Endothelial cell of umbilical vein (primary cell): ENCODE measurements around the gene TAS2R39. TPM values are rescaled to one million over a fixed set of nuclear protein-coding genes. Genes with fewer than 3 reads are reported as not detected.

Experiments used
- BruUV-seq: library from RNA; stranded (reverse); fragments of 400-500 nt; replicated peaks from 2 replicates; lab custom pipeline; 2021; lab: Mats Ljungman, UMichigan
- CTCF ChIA-PET: fragments of 300-600, 350-600 bp; sonication (Branson Sonifier 250); formaldehyde crosslinking; loops from one replicate; lab custom pipeline; 2021; ENCODE audit warnings: antibody characterized with exemption, inconsistent platforms; lab: Charles Lee
- POLR2A ChIA-PET: fragments of 300-600, 350-600 bp; sonication (Branson Sonifier 250); formaldehyde crosslinking; loops from one replicate; lab custom pipeline; 2021; ENCODE audit warnings: antibody characterized with exemption, inconsistent platforms; lab: Charles Lee
- DNase-seq: peaks from one replicate; pipeline ENCODE4 v3.0.0-alpha.2; 2011; ENCODE audit warnings: low read depth, low spot score
- FAIRE-seq: peaks from 2 replicates; lab custom pipeline; 2011; peaks lifted over from hg19 to GRCh38; lab: Jason Lieb, UNC
- H2AFZ ChIP-seq: 2 replicates; pipeline ENCODE4 v1.6.0; 2012; ENCODE audit warnings: low read depth, low read length, control low read depth, inconsistent platforms
- H3K27ac ChIP-seq: 2 replicates; pipeline ENCODE4 v1.5.1; 2011; ENCODE audit warnings: low read depth, mild to moderate bottlenecking, control low read depth, low read length, moderate library complexity; ENCODE audit not compliant: insufficient read depth
- H3K27me3 ChIP-seq, 2 experiments: 2 replicates each; pipeline versions ENCODE4 v1.6.0 to v1.6.1; 2011; ENCODE audit warnings: low read length in 2 of 2, mixed read lengths in 1 of 2; ENCODE audit not compliant: control insufficient read depth in 2 of 2, insufficient read depth in 2 of 2
- H3K36me3 ChIP-seq, 2 experiments: 2 replicates in 1 of 2; 3 replicates in 1 of 2; pipeline ENCODE4 v1.5.1; 2011; ENCODE audit warnings: low read length in 2 of 2, mild to moderate bottlenecking in 1 of 2, moderate library complexity in 1 of 2; ENCODE audit not compliant: control insufficient read depth in 2 of 2, insufficient read depth in 2 of 2; ENCODE audit errors: extremely low read depth in 1 of 2
- H3K4me1 ChIP-seq: 3 replicates; pipeline ENCODE4 v1.5.1; 2011; ENCODE audit warnings: mild to moderate bottlenecking, low read length; ENCODE audit not compliant: control insufficient read depth, insufficient read depth; ENCODE audit errors: extremely low read depth
- H3K4me2 ChIP-seq: 2 replicates; pipeline ENCODE4 v1.6.1; 2011; ENCODE audit warnings: low read length, control low read depth, mixed read lengths; ENCODE audit not compliant: insufficient read depth
- H3K4me3 ChIP-seq, 3 experiments: fragments of 200-600 bp in 1 of 3; sonication (generic), shearing (Covaris generic) in 1 of 3; replicated peaks in 1 of 3; 2 replicates each; pipeline ENCODE4 v1.5.1; 2011 to 2016; ENCODE audit warnings: control low read depth in 3 of 3, low read length in 3 of 3, mild to moderate bottlenecking in 2 of 3, inconsistent platforms in 1 of 3, low read depth in 1 of 3, moderate library complexity in 1 of 3; ENCODE audit not compliant: insufficient read depth in 1 of 3
- H3K79me2 ChIP-seq: 2 replicates; pipeline ENCODE4 v1.6.0; 2012; ENCODE audit warnings: low read length, inconsistent platforms; ENCODE audit not compliant: control insufficient read depth, insufficient read depth
- H3K9ac ChIP-seq: replicated peaks from 2 replicates; pipeline ENCODE3; 2011; ENCODE audit warnings: low read length, control low read depth; ENCODE audit not compliant: insufficient read depth; ENCODE audit errors: extremely low read depth
- H3K9me1 ChIP-seq: replicated peaks from 3 replicates; pipeline ENCODE4 v1.6.0; 2011; ENCODE audit warnings: mild to moderate bottlenecking, low read length; ENCODE audit not compliant: control insufficient read depth, insufficient read depth; ENCODE audit errors: extremely low read depth
- H3K9me3 ChIP-seq: replicated peaks from 2 replicates; pipeline ENCODE4 v1.5.1; 2012; ENCODE audit warnings: low read length, inconsistent platforms; ENCODE audit not compliant: control insufficient read depth, insufficient read depth
- H4K20me1 ChIP-seq: replicated peaks from 2 replicates; pipeline ENCODE3; 2011; ENCODE audit warnings: mild to moderate bottlenecking, low read length; ENCODE audit not compliant: control insufficient read depth, insufficient read depth; ENCODE audit errors: extremely low read depth
- CTCF ChIP-seq, 2 donors: IDR thresholded peaks; 1 replicate in 1 of 2; 2 replicates in 1 of 2; pipeline ENCODE4 v1.5.1; 2011; ENCODE audit warnings: low read length in 2 of 2, mild to moderate bottlenecking in 2 of 2, moderate library complexity in 2 of 2, control low read depth in 1 of 2, inconsistent platforms in 1 of 2, low read depth in 1 of 2; ENCODE audit not compliant: insufficient read depth in 1 of 2; ENCODE audit errors: extremely low read depth in 1 of 2
- EZH2 ChIP-seq: IDR thresholded peaks from 2 replicates; pipeline ENCODE4 v1.6.1; 2012; ENCODE audit warnings: borderline replicate concordance, low read depth, mild to moderate bottlenecking, moderate library complexity, low read length, inconsistent platforms; ENCODE audit not compliant: severe bottlenecking
- FOS ChIP-seq: IDR thresholded peaks from 2 replicates; pipeline ENCODE4 v1.6.1; 2011; ENCODE audit warnings: mild to moderate bottlenecking, low read length, moderate library complexity, borderline replicate concordance; ENCODE audit not compliant: insufficient read depth
- GATA2 ChIP-seq: IDR thresholded peaks from 2 replicates; pipeline ENCODE4 v1.7.0; 2011; ENCODE audit warnings: low read depth, mild to moderate bottlenecking, moderate library complexity, mixed read lengths, low read length; ENCODE audit not compliant: insufficient read length, insufficient read depth
- JUN ChIP-seq: IDR thresholded peaks from 2 replicates; pipeline ENCODE4 v1.6.1; 2011; ENCODE audit warnings: borderline replicate concordance, low read depth; ENCODE audit not compliant: insufficient read length, insufficient read depth
- MAX ChIP-seq: IDR thresholded peaks from 2 replicates; pipeline ENCODE4 v1.6.1; 2011; ENCODE audit not compliant: insufficient read depth, insufficient read length
- MYC ChIP-seq: IDR thresholded peaks from one replicate; pipeline ENCODE4 v1.6.1; 2011; ENCODE audit warnings: mild to moderate bottlenecking, low read depth, low read length
- POLR2A ChIP-seq: IDR thresholded peaks from 2 replicates; pipeline ENCODE4 v1.6.1; 2012; ENCODE audit warnings: low read depth, mild to moderate bottlenecking, control low read depth, low read length
- POLR2AphosphoS5 ChIP-seq: IDR thresholded peaks from 2 replicates; pipeline ENCODE4 v1.6.1; 2012; ENCODE audit warnings: low read depth, mild to moderate bottlenecking, control low read depth, low read length, moderate library complexity; ENCODE audit not compliant: insufficient read depth
- dilution Hi-C: fragments of 300-500 bp; cut with MboI; formaldehyde crosslinking; loops from one replicate; pipeline ENCODE4 v1.15.0; 2019; ENCODE audit warnings: low sequenced_read_pairs; ENCODE audit not compliant: extremely low pct_ligation_motif_present
- intact Hi-C: fragments of 100-400 bp; cut with micrococcal nuclease; formaldehyde crosslinking; loops from one replicate; pipeline ENCODE4 v1.10.0; 2022
- polyA plus RNA-seq, 4 experiments: library from polyadenylated mRNA; depleted of rRNA in 3 of 4; stranded (reverse) in 3 of 4; unstranded in 1 of 4; fragments of >200 nt; gene quantifications; 2 replicates each; pipeline versions ENCODE4 v1.2.1 to v1.2.3, GENCODE V29; 2011 to 2012; ENCODE audit warnings: missing spikeins in 1 of 4
- total RNA-seq: library from RNA; stranded (reverse); gene quantifications from 2 replicates; pipeline ENCODE4 v1.2.3, GENCODE V29; 2021

TAS2R39 gene
- total and polyA plus RNA-seq, 2 donors (not counting 3 experiments of a cell fraction or from before 2014, with no cell fraction given) = not detected

GRCh38 chr7:143216151-143216550, 32.9 kb downstream of the TAS2R39 start:
- no peak overlapping the region for H3K27ac ChIP-seq

GRCh38 chr7:143216686-143217085, 33.5 kb downstream of the TAS2R39 start:
- no peak overlapping the region for H3K27ac ChIP-seq
- no peaks in the 10 kb centered on the region for H3K36me3 ChIP-seq
- no peaks in the 10 kb centered on the region for H3K79me2 ChIP-seq
- no peaks in the 10 kb centered on the region for H3K9me3 ChIP-seq
- CTCF ChIA-PET = interaction anchor here (0.9 to 10.8 kb wide), 3 partner anchors 206 to 682 kb away, joined by 3 to 967 read pairs (median 4); no protein-coding TSS in a partner anchor
- H3K4me3 ChIP-seq = no peak overlapping the region
- H3K9me1 ChIP-seq = no peaks in the 10 kb centered on the region
- intact Hi-C loops = no loop called here
- no peak overlapping the region for H3K4me2 ChIP-seq
- no peak overlapping the region for H3K9ac ChIP-seq
- FAIRE-seq (no peak), DNase-seq (no peak)
- H3K4me1 ChIP-seq = no peaks in the 10 kb centered on the region
- dilution Hi-C loops = loop anchor here (25.0 kb wide), 1 partner anchor 204 kb away; no protein-coding TSS in a partner anchor
- H4K20me1 ChIP-seq = no peaks in the 10 kb centered on the region
- no peak overlapping the region for H2AFZ ChIP-seq
- POLR2A ChIA-PET = no interaction called here
- TF ChIP-seq GATA2 = no peak
- TF ChIP-seq CTCF (IDR thresholded peaks at IDR 0.05; ENCODE audit: extremely low read depth in 1 of 2, insufficient read depth in 1 of 2, low read depth in 1 of 2, low read length in 2 of 2) = no peak
- TF ChIP-seq EZH2 = no peak
- TF ChIP-seq JUN = no peak
- no peak for TF ChIP-seq FOS
- TF ChIP-seq POLR2A = no peak
- no peak for TF ChIP-seq POLR2AphosphoS5
- TF ChIP-seq MAX = no peak
- no peak for TF ChIP-seq MYC
- BruUV-seq = no TSS peak
- peaks cover 7 to 9% of the 10 kb centered on the region in 2 experiments for H3K27me3 ChIP-seq

More at GRCh38 chr7:143216151-143216550, 32.9 kb downstream of the TAS2R39 start:
- peaks cover 5 to 9% of the 10 kb centered on the region in 2 experiments for H3K27me3 ChIP-seq
- dilution Hi-C loops = loop anchor here (25.0 kb wide), 1 partner anchor 204 kb away; no protein-coding TSS in a partner anchor
- intact Hi-C loops = no loop called here
- H3K79me2 ChIP-seq = no peaks in the 10 kb centered on the region
- FAIRE-seq (no peak), DNase-seq (peak; percentile 16)
- H3K4me3 ChIP-seq = no peak overlapping the region
- no peaks in the 10 kb centered on the region for H3K9me3 ChIP-seq
- no peaks in the 10 kb centered on the region for H3K36me3 ChIP-seq
- CTCF ChIA-PET = interaction anchor here (0.9 to 10.8 kb wide), 11 partner anchors 24 to 681 kb away, joined by 3 to 967 read pairs (median 7); partner anchors contain the start of gene GSTK1
- H4K20me1 ChIP-seq = no peaks in the 10 kb centered on the region
- no peak overlapping the region for H2AFZ ChIP-seq
- H3K4me2 ChIP-seq = no peak overlapping the region
- no peaks in the 10 kb centered on the region for H3K4me1 ChIP-seq
- TF ChIP-seq GATA2 (peak; percentile 25), EZH2 (no peak)
- no peak overlapping the region for H3K9ac ChIP-seq
- BruUV-seq = no TSS peak
- H3K9me1 ChIP-seq = no peaks in the 10 kb centered on the region
- POLR2A ChIA-PET = no interaction called here
